ENCODE results near the gene NFIX. TPM values are rescaled to one million over a fixed set of nuclear protein-coding genes. Genes with fewer than 3 reads are reported as not detected.

Gene NFIX
- total and polyA plus RNA-seq, 2 of the 13 experiments (the other 11 are each of a cell fraction or from before 2014, with no cell fraction given): 3.4 to 5.4 TPM

DNA sequence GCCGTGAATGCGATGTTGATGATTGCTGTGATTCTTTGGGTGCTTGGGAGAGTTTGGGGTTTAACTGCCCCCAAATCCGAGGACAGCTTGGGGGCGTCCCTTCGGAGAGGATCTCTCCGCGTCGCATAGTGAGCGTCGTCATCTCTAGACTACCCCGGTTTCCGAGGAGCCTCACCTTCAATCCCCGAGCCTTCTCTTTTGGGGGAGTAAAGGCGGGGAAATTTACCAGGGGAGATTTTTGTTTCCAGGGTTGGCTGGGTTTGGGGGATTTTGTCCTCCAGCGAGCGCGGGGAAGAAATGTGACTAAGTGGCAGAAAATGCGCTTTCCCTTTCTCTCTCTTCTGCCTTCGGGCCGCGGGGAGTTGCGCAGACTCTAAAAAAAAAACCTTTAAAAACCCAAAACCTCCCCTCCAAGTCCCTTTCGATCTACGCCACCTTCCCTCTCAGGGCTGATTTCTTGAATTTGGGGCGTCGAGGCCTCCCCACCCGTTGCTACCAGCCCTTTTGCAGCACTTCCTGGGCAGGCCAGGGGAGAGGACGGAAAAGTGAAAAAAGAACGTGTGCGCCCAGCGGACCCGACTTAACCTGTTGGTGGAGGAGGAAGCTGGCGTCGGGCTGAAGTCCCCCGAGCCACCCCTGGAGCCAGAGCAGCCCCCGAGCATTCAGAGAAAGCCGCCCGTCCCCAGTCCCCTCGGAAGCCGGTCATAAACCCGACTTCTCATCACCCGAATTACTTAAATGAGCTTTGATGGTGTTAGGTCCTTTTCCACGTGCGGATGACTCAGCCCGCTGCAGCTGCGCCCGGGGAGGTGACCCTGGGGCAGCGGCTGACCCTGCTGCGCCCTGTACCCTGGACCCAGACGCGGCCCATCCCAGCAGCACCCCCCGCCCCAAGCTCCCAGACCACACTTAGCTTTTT, 17.7 kb downstream of the NFIX start (continued):
- TF ChIP-seq, protein P1, sequence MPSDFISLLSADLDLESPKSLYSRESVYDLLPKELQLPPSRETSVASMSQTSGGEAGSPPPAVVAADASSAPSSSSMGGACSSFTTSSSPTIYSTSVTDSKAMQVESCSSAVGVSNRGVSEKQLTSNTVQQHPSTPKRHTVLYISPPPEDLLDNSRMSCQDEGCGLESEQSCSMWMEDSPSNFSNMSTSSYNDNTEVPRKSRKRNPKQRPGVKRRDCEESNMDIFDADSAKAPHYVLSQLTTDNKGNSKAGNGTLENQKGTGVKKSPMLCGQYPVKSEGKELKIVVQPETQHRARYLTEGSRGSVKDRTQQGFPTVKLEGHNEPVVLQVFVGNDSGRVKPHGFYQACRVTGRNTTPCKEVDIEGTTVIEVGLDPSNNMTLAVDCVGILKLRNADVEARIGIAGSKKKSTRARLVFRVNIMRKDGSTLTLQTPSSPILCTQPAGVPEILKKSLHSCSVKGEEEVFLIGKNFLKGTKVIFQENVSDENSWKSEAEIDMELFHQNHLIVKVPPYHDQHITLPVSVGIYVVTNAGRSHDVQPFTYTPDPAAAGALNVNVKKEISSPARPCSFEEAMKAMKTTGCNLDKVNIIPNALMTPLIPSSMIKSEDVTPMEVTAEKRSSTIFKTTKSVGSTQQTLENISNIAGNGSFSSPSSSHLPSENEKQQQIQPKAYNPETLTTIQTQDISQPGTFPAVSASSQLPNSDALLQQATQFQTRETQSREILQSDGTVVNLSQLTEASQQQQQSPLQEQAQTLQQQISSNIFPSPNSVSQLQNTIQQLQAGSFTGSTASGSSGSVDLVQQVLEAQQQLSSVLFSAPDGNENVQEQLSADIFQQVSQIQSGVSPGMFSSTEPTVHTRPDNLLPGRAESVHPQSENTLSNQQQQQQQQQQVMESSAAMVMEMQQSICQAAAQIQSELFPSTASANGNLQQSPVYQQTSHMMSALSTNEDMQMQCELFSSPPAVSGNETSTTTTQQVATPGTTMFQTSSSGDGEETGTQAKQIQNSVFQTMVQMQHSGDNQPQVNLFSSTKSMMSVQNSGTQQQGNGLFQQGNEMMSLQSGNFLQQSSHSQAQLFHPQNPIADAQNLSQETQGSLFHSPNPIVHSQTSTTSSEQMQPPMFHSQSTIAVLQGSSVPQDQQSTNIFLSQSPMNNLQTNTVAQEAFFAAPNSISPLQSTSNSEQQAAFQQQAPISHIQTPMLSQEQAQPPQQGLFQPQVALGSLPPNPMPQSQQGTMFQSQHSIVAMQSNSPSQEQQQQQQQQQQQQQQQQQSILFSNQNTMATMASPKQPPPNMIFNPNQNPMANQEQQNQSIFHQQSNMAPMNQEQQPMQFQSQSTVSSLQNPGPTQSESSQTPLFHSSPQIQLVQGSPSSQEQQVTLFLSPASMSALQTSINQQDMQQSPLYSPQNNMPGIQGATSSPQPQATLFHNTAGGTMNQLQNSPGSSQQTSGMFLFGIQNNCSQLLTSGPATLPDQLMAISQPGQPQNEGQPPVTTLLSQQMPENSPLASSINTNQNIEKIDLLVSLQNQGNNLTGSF (CRISPR knock-in tag; IDR thresholded peaks at IDR 0.05): no peak
- TF ChIP-seq ZNF878 (CRISPR knock-in tag; IDR thresholded peaks at IDR 0.05) (no peak), ZBTB42 (CRISPR knock-in tag; IDR thresholded peaks at IDR 0.05) (no peak), PHF5A (CRISPR knock-in tag; IDR thresholded peaks at IDR 0.05; ENCODE audit: low read depth, unreplicated experiment) (no peak), SRY (CRISPR knock-in tag; IDR thresholded peaks at IDR 0.05) (0 out of 2 replicates have a peak, but pooled peaks have one; percentile 33), NR2F2 (IDR thresholded peaks at IDR 0.05; ENCODE audit: borderline replicate concordance, low read depth) (peak; percentile 84), ETV5 (CRISPR knock-in tag; IDR thresholded peaks at IDR 0.05; ENCODE audit: borderline replicate concordance) (peak; percentile 19; the same call in 1 of the 2 replicates), ZNF224 (CRISPR knock-in tag; IDR thresholded peaks at IDR 0.05) (no peak), YY1 (IDR thresholded peaks at IDR 0.05; ENCODE audit: insufficient read depth, insufficient replicate concordance, low read depth, low read length) (no peak), HNRNPH1 (optimal IDR thresholded peaks at IDR 0.05; ENCODE audit: low read depth, low read length) (no peak), SP2 (CRISPR knock-in tag; IDR thresholded peaks at IDR 0.05) (no peak), CCDC6 (CRISPR knock-in tag; IDR thresholded peaks at IDR 0.05) (no peak), ZNF777 (CRISPR knock-in tag; IDR thresholded peaks at IDR 0.05) (no peak), SMARCC2 (IDR thresholded peaks at IDR 0.05) (no peak), NFE2 (CRISPR knock-in tag; IDR thresholded peaks at IDR 0.05) (no peak; the same call in 1 of the 2 replicates), ZFX (CRISPR knock-in tag; IDR thresholded peaks at IDR 0.05; ENCODE audit: low read depth) (peak; percentile 54; the same call in 1 of the 2 replicates)
- TF ChIP-seq, protein P2, sequence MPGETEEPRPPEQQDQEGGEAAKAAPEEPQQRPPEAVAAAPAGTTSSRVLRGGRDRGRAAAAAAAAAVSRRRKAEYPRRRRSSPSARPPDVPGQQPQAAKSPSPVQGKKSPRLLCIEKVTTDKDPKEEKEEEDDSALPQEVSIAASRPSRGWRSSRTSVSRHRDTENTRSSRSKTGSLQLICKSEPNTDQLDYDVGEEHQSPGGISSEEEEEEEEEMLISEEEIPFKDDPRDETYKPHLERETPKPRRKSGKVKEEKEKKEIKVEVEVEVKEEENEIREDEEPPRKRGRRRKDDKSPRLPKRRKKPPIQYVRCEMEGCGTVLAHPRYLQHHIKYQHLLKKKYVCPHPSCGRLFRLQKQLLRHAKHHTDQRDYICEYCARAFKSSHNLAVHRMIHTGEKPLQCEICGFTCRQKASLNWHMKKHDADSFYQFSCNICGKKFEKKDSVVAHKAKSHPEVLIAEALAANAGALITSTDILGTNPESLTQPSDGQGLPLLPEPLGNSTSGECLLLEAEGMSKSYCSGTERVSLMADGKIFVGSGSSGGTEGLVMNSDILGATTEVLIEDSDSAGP (CRISPR knock-in tag; IDR thresholded peaks at IDR 0.05; ENCODE audit: borderline replicate concordance): peak; percentile 19; the same call in 1 of the 2 replicates
- TF ChIP-seq, protein P3, sequence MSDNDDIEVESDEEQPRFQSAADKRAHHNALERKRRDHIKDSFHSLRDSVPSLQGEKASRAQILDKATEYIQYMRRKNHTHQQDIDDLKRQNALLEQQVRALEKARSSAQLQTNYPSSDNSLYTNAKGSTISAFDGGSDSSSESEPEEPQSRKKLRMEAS (IDR thresholded peaks at IDR 0.05): peak; percentile 95
